ENCODE data around the gene USH2A. TPM values are rescaled to one million over a fixed set of nuclear protein-coding genes. Genes with fewer than 3 reads are reported as not detected.

USH2A gene
- total RNA-seq, 1 donor from 2014 or later = 0.02 TPM

GRCh38 chr1:216176970-216177369 is 246.3 kb downstream of the USH2A start:
- Histone ChIP-seq H2AFZ (ENCODE audit: low read depth, low read length) (no peak overlapping the region), H3K4me2 (ENCODE audit: low read length) (no peak overlapping the region), H3K9me3 (ENCODE audit: insufficient read depth, low read depth, low read length) (no peaks in the 10 kb centered on the region), H3K9ac (ENCODE audit: low read length) (no peak overlapping the region), H4K20me1 (ENCODE audit: insufficient read depth, low read length) (no peaks in the 10 kb centered on the region), H3K27me3 (ENCODE audit: insufficient read depth, low read length) (no peaks in the 10 kb centered on the region), H3K36me3 (ENCODE audit: insufficient read depth, low read length) (no peaks in the 10 kb centered on the region), H3K4me3 (ENCODE audit: insufficient read depth, low read depth, low read length) (no peak overlapping the region), H3K27ac (ENCODE audit: low read depth, low read length) (no peak overlapping the region), H3K4me1 (ENCODE audit: insufficient read depth, low read length) (no peaks in the 10 kb centered on the region), H3K79me2 (ENCODE audit: insufficient read depth, low read length) (no peaks in the 10 kb centered on the region)
- H3K36me3 Mint-ChIP-seq (ENCODE audit: low read depth, unreplicated experiment) = no peaks in the 10 kb centered on the region
- H3K9me3 Mint-ChIP-seq (ENCODE audit: unreplicated experiment) = no peaks in the 10 kb centered on the region
- DNase-seq (ENCODE audit: low read depth) (no peak), FAIRE-seq (no peak)
- H3K27ac Mint-ChIP-seq (ENCODE audit: unreplicated experiment) = no peak overlapping the region
- no peak overlapping the region for H3K4me3 Mint-ChIP-seq (ENCODE audit: unreplicated experiment)
- peaks cover 9% of the 10 kb centered on the region for H3K4me1 Mint-ChIP-seq (ENCODE audit: low read depth, unreplicated experiment)
- H3K27me3 Mint-ChIP-seq (ENCODE audit: low read depth, unreplicated experiment) = no peaks in the 10 kb centered on the region
- TF ChIP-seq CTCF (IDR thresholded peaks at IDR 0.05; ENCODE audit: insufficient read depth, low read depth, low read length) (no peak), EZH2 (IDR thresholded peaks at IDR 0.05; ENCODE audit: insufficient read depth, low read length) (no peak)

GRCh38 chr1:216175714-216176113 is 247.5 kb downstream of the USH2A start:
- Histone ChIP-seq H3K36me3 (ENCODE audit: insufficient read depth, low read length) (no peaks in the 10 kb centered on the region), H3K4me3 (ENCODE audit: insufficient read depth, low read depth, low read length) (no peak overlapping the region), H3K4me2 (ENCODE audit: low read length) (no peak overlapping the region), H4K20me1 (ENCODE audit: insufficient read depth, low read length) (no peaks in the 10 kb centered on the region), H3K9ac (ENCODE audit: low read length) (no peak overlapping the region), H3K27ac (ENCODE audit: low read depth, low read length) (no peak overlapping the region), H3K79me2 (ENCODE audit: insufficient read depth, low read length) (no peaks in the 10 kb centered on the region), H3K27me3 (ENCODE audit: insufficient read depth, low read length) (no peaks in the 10 kb centered on the region), H3K9me3 (ENCODE audit: insufficient read depth, low read depth, low read length) (no peaks in the 10 kb centered on the region), H2AFZ (ENCODE audit: low read depth, low read length) (no peak overlapping the region), H3K4me1 (ENCODE audit: insufficient read depth, low read length) (no peaks in the 10 kb centered on the region)
- Mint-ChIP-seq H3K27me3 (ENCODE audit: low read depth, unreplicated experiment) (no peaks in the 10 kb centered on the region), H3K4me1 (ENCODE audit: low read depth, unreplicated experiment) (peaks cover 7% of the 10 kb centered on the region), H3K9me3 (ENCODE audit: unreplicated experiment) (no peaks in the 10 kb centered on the region), H3K36me3 (ENCODE audit: low read depth, unreplicated experiment) (no peaks in the 10 kb centered on the region), H3K27ac (ENCODE audit: unreplicated experiment) (no peak overlapping the region), H3K4me3 (ENCODE audit: unreplicated experiment) (no peak overlapping the region)
- TF ChIP-seq CTCF (IDR thresholded peaks at IDR 0.05; ENCODE audit: insufficient read depth, low read depth, low read length) = no peak
- TF ChIP-seq EZH2 (IDR thresholded peaks at IDR 0.05; ENCODE audit: insufficient read depth, low read length) = no peak
- DNase-seq (ENCODE audit: low read depth) (no peak), FAIRE-seq (no peak)

GRCh38 chr1:216173376-216173995 is 249.8 kb downstream of the USH2A start:
- FAIRE-seq = no peak
- H3K4me1 Mint-ChIP-seq (ENCODE audit: low read depth, unreplicated experiment) = peaks cover 2% of the 10 kb centered on the region
- Histone ChIP-seq H3K4me3 (ENCODE audit: insufficient read depth, low read depth, low read length) (no peak overlapping the region), H3K27ac (ENCODE audit: low read depth, low read length) (no peak overlapping the region), H3K4me1 (ENCODE audit: insufficient read depth, low read length) (no peaks in the 10 kb centered on the region), H2AFZ (ENCODE audit: low read depth, low read length) (no peak overlapping the region), H4K20me1 (ENCODE audit: insufficient read depth, low read length) (no peaks in the 10 kb centered on the region), H3K27me3 (ENCODE audit: insufficient read depth, low read length) (no peaks in the 10 kb centered on the region), H3K9me3 (ENCODE audit: insufficient read depth, low read depth, low read length) (no peaks in the 10 kb centered on the region), H3K79me2 (ENCODE audit: insufficient read depth, low read length) (no peaks in the 10 kb centered on the region), H3K36me3 (ENCODE audit: insufficient read depth, low read length) (no peaks in the 10 kb centered on the region), H3K4me2 (ENCODE audit: low read length) (no peak overlapping the region), H3K9ac (ENCODE audit: low read length) (no peak overlapping the region)
- H3K4me3 Mint-ChIP-seq (ENCODE audit: unreplicated experiment) = no peak overlapping the region
- TF ChIP-seq CTCF (IDR thresholded peaks at IDR 0.05; ENCODE audit: insufficient read depth, low read depth, low read length) = no peak
- no peak for TF ChIP-seq EZH2 (IDR thresholded peaks at IDR 0.05; ENCODE audit: insufficient read depth, low read length)
- no peaks in the 10 kb centered on the region for H3K27me3 Mint-ChIP-seq (ENCODE audit: low read depth, unreplicated experiment)
- no peaks in the 10 kb centered on the region for H3K9me3 Mint-ChIP-seq (ENCODE audit: unreplicated experiment)
- H3K36me3 Mint-ChIP-seq (ENCODE audit: low read depth, unreplicated experiment) = no peaks in the 10 kb centered on the region
- no peak for DNase-seq (ENCODE audit: low read depth)
- H3K27ac Mint-ChIP-seq (ENCODE audit: unreplicated experiment) = no peak overlapping the region
